Gastroesophageal sphincter (tissue), 3 donors: ENCODE data around the gene SEMA4D.

Source experiments
- POLR2A ChIP-seq, 2 donors: fragments of 450-650 bp; IDR thresholded peaks; one replicate each; pipeline ENCODE4 v1.6.1; 2017; ENCODE audit warnings: antibody characterized with exemption in 2 of 2, mild to moderate bottlenecking in 2 of 2, moderate library complexity in 1 of 2
- TF ChIP-seq, protein P1 (sequence below), 4 experiments: fragments of 200-600 bp in 2 of 4; fragments of 450-650 bp in 2 of 4; sonication (generic) in 1 of 4; IDR thresholded peaks; one replicate each; pipeline ENCODE4 v1.5.1; 2017 to 2019; ENCODE audit warnings: antibody characterized with exemption in 4 of 4, mild to moderate bottlenecking in 2 of 4, moderate library complexity in 2 of 4

DNA sequence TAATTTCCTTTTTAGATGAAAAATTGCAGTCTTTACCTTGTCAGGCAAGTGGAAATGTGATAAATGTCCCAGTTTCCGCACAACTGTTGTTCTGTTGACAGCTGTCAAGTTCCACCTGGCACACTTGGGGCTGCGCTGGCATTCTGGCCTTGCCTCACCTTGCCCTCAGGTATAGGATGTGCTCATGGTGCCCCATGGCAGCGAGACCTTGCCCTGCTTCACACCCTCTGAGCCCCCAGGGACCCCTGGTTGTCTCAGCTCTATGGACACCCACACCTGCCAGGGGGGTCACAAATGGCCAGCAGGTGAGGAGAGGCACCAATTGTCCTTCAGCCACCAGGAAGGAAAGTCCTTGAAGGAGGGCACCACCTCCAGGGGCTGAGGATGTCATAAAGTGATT, 37.5 kb upstream of the SEMA4D start:
- TF ChIP-seq, protein P1, sequence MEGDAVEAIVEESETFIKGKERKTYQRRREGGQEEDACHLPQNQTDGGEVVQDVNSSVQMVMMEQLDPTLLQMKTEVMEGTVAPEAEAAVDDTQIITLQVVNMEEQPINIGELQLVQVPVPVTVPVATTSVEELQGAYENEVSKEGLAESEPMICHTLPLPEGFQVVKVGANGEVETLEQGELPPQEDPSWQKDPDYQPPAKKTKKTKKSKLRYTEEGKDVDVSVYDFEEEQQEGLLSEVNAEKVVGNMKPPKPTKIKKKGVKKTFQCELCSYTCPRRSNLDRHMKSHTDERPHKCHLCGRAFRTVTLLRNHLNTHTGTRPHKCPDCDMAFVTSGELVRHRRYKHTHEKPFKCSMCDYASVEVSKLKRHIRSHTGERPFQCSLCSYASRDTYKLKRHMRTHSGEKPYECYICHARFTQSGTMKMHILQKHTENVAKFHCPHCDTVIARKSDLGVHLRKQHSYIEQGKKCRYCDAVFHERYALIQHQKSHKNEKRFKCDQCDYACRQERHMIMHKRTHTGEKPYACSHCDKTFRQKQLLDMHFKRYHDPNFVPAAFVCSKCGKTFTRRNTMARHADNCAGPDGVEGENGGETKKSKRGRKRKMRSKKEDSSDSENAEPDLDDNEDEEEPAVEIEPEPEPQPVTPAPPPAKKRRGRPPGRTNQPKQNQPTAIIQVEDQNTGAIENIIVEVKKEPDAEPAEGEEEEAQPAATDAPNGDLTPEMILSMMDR (IDR thresholded peaks at IDR 0.05), result no peak
- TF ChIP-seq POLR2A (IDR thresholded peaks at IDR 0.05), result no peak
